ENCODE measurements around the gene CD55. TPM values are rescaled to one million over a fixed set of nuclear protein-coding genes. Genes with fewer than 3 reads are reported as not detected.

The CD55 gene
- total RNA-seq, 1 experiment from 2014 or later: 17.3 TPM

- Histone ChIP-seq H4K8ac (replicated peaks; ENCODE audit: insufficient read length, low read depth, low read length) (no peak overlapping the region), H3K4ac (ENCODE audit: low read depth, low read length) (no peak overlapping the region), H3K56ac (ENCODE audit: insufficient read length, low read depth, low read length) (no peak overlapping the region), H3K27ac (ENCODE audit: insufficient read length, low read depth, low read length) (no peak overlapping the region), H3K9ac (ENCODE audit: extremely low read depth, insufficient read length, low read length) (no peak overlapping the region), H2AFZ (ENCODE audit: low read length) (no peak overlapping the region), H2AK5ac (ENCODE audit: insufficient read length, low read length) (no peak overlapping the region), H2BK12ac (ENCODE audit: insufficient read length, low read depth, low read length) (no peak overlapping the region), H2BK20ac (ENCODE audit: low read depth, low read length, poor library complexity, severe bottlenecking) (no peak overlapping the region), H4K20me1 (ENCODE audit: control insufficient read depth, insufficient read depth, insufficient read length) (no peaks in the 10 kb centered on the region), H2BK15ac (ENCODE audit: low read depth, low read length) (no peak overlapping the region), H3K9me3 (ENCODE audit: control insufficient read depth, low read depth, low read length) (no peaks in the 10 kb centered on the region), H3K23me2 (ENCODE audit: insufficient read length, low read depth, low read length, poor library complexity, severe bottlenecking) (no peaks in the 10 kb centered on the region), H3K14ac (ENCODE audit: insufficient read depth, low read length) (no peak overlapping the region), H2BK120ac (ENCODE audit: low read depth, low read length, poor library complexity, severe bottlenecking) (no peak overlapping the region), H3T11ph (ENCODE audit: low read length) (no peak overlapping the region), H4K91ac (ENCODE audit: insufficient read length, low read depth, low read length) (no peak overlapping the region), H3K18ac (ENCODE audit: insufficient read length, low read depth, low read length) (no peak overlapping the region), H3K27me3 (ENCODE audit: insufficient read depth, low read length) (no peaks in the 10 kb centered on the region), H4K5ac (ENCODE audit: insufficient read length, low read depth, low read length) (no peak overlapping the region), H2BK5ac (ENCODE audit: insufficient read length, low read length) (no peak overlapping the region), H3K23ac (ENCODE audit: insufficient read length, low read depth, low read length) (no peak overlapping the region), H3K79me1 (ENCODE audit: insufficient read depth, low read depth, low read length, poor library complexity, severe bottlenecking) (no peaks in the 10 kb centered on the region), H3K4me2 (ENCODE audit: insufficient read depth, insufficient read length, low read length) (no peak overlapping the region), H3K4me1 (ENCODE audit: insufficient read depth, low read length) (no peaks in the 10 kb centered on the region; the same call in 1 of the 2 replicates), H3K79me2 (ENCODE audit: insufficient read depth, low read length) (no peaks in the 10 kb centered on the region)
- no peak for DNase-seq
- peaks cover 8 to 9% of the 10 kb centered on the region in 2 experiments for H3K4me1 Mint-ChIP-seq
- no peaks in the 10 kb centered on the region for H3K27me3 Mint-ChIP-seq (ENCODE audit: low read depth)
- H3K4me3 Mint-ChIP-seq: no peak overlapping the region
- TF ChIP-seq, protein P1, sequence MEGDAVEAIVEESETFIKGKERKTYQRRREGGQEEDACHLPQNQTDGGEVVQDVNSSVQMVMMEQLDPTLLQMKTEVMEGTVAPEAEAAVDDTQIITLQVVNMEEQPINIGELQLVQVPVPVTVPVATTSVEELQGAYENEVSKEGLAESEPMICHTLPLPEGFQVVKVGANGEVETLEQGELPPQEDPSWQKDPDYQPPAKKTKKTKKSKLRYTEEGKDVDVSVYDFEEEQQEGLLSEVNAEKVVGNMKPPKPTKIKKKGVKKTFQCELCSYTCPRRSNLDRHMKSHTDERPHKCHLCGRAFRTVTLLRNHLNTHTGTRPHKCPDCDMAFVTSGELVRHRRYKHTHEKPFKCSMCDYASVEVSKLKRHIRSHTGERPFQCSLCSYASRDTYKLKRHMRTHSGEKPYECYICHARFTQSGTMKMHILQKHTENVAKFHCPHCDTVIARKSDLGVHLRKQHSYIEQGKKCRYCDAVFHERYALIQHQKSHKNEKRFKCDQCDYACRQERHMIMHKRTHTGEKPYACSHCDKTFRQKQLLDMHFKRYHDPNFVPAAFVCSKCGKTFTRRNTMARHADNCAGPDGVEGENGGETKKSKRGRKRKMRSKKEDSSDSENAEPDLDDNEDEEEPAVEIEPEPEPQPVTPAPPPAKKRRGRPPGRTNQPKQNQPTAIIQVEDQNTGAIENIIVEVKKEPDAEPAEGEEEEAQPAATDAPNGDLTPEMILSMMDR (conservative IDR thresholded peaks at IDR 0.05): no peak
- H3K9me3 Mint-ChIP-seq: peaks cover under 1 to 4% of the 10 kb centered on the region in 2 experiments; a peak in 3 of 5 replicates
- H3K36me3 Mint-ChIP-seq (ENCODE audit: insufficient read depth in 1 of 3, low read depth in 3 of 3): peaks cover 13 to 52% (median 21%) of the 10 kb centered on the region in 3 experiments
- H3K27ac Mint-ChIP-seq: no peak overlapping the region
Observed at GRCh38 chr1:207343675-207344074, 22.2 kb downstream of the CD55 start.
